Ramos (cell line): ENCODE data around the gene B3GNT7.

ENCODE experiments used
- in situ Hi-C: fragments of 300-500 bp; cut with MboI; formaldehyde crosslinking; loops from one replicate; pipeline ENCODE4 v1.14.3; 2022; ENCODE audit warnings: low sequenced_read_pairs; ENCODE audit not compliant: unreplicated experiment

Gene B3GNT7

GRCh38 chr2:231399046-231399852, 3.7 kb downstream of the B3GNT7 start:
- in situ Hi-C loops, result no loop called here

DNA sequence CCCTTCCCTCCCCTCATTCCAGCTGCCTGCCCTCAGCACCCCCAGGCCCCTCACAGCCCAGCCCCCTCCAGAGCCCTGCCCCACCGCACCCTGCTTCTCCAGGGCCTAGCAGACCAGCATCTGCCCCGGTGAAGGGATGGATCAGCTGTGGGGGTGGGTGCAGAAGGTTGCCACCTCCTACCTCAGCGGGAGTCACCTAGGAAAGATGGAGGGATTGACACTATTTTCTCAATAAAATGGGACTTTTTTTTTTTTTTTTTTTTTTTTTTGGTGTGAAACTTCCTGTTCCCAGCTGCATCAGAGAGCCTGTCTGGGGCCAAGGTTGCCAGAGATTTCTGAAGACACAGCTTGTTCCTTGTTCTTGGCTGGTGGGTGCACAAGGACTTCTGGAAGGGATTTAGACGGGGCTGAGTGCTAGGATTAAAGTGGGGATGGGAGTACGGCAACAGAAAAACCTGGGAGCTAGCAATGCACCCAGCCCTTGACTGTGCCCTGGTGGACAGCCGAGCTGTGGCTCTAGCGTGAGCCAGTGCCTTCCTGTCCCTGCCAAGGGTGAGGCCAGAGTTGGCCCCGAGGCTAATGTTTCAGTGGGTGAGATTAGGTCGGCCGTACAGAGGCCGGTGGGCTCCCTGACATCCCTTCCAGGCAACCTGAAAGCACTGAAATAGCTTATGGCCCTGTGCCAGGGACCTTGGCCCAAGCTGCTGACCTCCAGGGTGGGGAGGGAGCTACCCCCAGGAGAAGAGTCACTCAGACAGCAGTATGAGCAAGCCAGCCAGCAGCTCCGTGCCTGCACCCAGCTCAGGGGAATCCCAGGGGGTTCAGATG, 4.6 kb downstream of the B3GNT7 start:
- in situ Hi-C loops, result loop anchor here (5.0 to 25.0 kb wide), 3 partner anchors 103 to 288 kb away; no protein-coding TSS in a partner anchor

GRCh38 chr2:231400681-231401080, 5.2 kb downstream of the B3GNT7 start:
- in situ Hi-C loops, result loop anchor here (5.0 to 25.0 kb wide), 3 partner anchors 103 to 288 kb away; no protein-coding TSS in a partner anchor

DNA sequence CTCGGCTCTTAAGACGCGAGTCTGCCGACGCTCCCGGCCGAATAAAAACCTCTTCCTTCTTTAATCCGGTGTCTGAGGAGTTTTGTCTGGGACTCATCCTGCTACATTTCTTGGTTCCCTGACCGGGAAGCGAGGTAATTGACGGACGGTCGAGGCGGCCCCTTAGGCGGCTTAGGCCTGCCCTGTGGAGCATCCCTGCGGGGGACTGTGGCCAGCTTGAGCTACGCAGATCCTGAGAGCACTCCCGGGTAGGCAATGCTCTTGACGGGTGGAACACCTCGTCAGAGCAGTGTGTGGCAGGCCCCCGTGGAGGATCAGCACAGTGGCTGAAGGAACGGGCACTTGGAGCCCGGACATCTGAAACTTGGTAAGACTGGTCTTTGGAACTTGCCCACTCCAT, 5.6 kb downstream of the B3GNT7 start:
- in situ Hi-C loops, result loop anchor here (5.0 to 25.0 kb wide), 3 partner anchors 104 to 289 kb away; no protein-coding TSS in a partner anchor

- in situ Hi-C loops, result loop anchor here (5.0 to 25.0 kb wide), 3 partner anchors 106 to 291 kb away; no protein-coding TSS in a partner anchor
These were observed 8.1 kb downstream of the B3GNT7 start for GRCh38 chr2:231403421-231404182.

DNA sequence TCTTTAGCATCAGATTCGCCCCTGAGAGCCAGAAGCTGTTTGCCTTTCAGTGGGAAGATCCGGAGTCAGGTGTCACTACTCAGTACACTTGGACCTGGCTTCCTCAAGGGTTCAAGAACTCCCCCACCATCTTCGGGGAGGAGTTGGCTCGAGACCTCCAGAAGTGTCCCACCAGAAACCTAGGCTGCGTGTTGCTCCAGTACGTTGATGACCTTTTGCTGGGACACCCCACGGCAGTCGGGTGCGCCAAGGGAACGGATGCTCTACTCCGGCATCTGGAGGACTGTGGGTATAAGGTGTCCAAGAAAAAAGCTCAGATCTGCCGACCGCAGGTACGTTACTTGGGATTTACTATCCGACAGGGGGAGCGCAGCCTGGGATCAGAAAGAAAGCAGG, 8.7 kb downstream of the B3GNT7 start:
- in situ Hi-C loops, result loop anchor here (5.0 to 25.0 kb wide), 3 partner anchors 107 to 292 kb away; no protein-coding TSS in a partner anchor

DNA sequence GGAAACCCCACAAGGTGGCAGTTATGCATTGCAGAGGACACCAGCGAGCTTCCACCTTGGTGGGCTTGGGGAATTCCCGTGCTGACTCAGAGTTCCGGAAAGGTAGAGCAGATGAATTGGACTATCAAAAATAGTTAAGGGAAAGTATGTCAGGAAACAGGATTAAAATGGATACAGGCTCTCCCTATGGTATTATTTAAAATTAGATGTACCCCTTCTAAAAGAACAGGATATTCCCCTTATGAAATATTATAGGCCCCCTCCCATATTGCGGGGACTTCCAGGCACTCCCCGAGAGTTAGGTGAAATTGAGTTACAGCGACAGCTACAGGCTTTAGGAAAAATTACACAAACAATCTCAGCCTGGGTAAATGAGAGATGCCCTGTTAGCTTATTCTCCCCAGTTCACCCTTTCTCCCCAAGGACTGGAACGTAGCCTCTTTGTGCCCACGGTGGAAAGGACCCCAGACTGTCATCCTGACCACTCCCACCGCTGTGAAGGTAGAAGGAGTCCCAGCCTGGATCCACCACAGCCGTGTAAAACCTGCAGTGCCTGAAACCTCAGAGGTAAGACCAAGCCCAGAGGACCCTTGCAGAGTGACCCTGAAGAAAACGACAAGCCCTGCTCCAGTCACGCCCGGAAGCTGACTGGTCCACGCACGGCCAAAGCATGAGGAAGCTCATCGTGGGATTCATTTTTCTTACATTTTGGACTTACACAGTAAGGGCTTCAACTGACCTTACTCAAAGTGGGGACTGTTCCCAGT, 10.3 kb downstream of the B3GNT7 start:
- in situ Hi-C loops, result loop anchor here (25.0 kb wide), 1 partner anchor 293 kb away; no protein-coding TSS in a partner anchor

- in situ Hi-C loops, result loop anchor here (25.0 kb wide), 1 partner anchor 295 kb away; no protein-coding TSS in a partner anchor
These were observed 12.2 kb downstream of the B3GNT7 start for GRCh38 chr2:231407686-231408085.

DNA sequence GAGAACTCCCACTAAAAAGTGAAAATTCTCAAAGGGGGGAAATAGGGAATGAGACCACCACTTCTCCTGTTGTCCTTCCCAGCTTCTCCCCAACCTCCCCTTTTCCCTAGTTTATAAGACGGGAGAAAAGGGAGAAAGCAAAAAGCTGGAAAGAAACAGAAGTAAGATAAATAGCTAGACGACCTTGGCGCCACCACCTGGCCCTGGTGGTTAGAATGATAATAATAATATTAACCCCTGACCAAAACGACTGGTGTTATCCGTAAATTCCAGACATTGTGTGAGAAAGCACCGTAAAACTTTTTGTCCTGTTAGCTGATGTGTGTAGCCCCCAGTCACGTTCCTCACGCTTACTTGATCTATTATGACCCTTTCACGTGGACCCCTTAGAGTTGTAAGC, 12.8 kb downstream of the B3GNT7 start:
- in situ Hi-C loops, result loop anchor here (25.0 kb wide), 1 partner anchor 296 kb away; no protein-coding TSS in a partner anchor

DNA sequence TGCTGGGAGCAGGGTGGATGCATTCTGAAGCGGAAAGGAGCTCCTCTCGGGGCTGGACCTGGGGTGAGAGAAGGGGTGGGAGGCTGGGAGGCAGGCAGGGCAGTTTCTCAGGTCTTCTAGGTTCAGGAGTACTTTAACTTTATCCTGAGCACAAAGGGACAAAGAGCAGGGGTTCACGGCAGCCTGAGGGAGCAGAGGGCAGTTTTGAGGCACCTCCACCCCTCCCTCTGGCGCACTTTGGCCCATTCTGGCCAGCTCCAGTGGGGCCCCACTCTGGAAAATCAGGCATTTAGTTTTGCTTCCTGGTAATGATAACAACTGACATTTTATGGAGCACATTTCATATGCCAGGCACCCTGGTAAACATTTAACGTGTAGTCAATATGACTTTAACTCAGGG, 14.3 kb downstream of the B3GNT7 start:
- in situ Hi-C loops, result loop anchor here (25.0 kb wide), 1 partner anchor 297 kb away; no protein-coding TSS in a partner anchor

GRCh38 chr2:231410293-231411004, 14.9 kb downstream of the B3GNT7 start:
- in situ Hi-C loops, result loop anchor here (25.0 kb wide), 1 partner anchor 298 kb away; no protein-coding TSS in a partner anchor

- in situ Hi-C loops, result loop anchor here (25.0 kb wide), 1 partner anchor 299 kb away; no protein-coding TSS in a partner anchor
These were observed 15.7 kb downstream of the B3GNT7 start for GRCh38 chr2:231411237-231411636.

DNA sequence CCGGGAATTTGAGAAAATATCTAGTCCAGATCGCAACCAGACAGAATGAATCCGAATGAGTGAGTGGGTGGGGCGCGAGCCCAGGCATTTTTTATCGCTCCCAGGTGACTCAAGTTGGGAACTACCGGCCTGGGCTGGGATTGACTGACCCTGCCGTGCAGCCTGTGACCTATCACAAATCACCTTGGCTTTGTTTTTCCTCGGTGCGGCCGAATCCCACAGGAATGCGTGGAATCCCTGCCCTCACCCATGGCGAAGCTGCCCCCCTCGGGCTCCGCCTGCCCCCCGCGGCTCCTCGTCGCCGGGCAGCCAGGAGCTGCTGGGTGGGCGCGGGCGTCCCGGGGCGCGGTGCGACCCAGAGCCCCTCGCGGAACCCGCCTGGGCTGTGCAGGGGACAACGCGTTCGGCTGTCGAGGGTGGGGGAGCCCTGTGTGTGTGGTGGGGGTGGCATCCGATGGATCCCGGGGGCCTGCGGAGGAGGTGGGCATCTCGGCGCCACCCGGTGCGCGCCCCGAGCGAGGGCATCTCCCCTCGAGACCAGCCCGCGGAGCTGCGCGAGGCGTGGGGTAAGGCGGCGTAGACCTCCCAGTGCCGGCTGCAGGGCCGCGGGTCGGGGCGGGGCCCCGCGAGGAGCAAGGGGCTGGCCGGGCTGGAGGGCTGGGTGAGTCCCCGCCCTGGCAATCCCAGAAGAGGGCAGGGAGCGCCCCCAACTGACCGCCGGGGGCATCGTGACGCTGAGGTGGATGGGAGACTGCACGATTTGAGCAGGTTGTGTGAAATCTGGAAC, 16.5 kb downstream of the B3GNT7 start:
- in situ Hi-C loops, result loop anchor here (25.0 kb wide), 1 partner anchor 300 kb away; no protein-coding TSS in a partner anchor

- in situ Hi-C loops, result loop anchor here (25.0 kb wide), 1 partner anchor 300 kb away; no protein-coding TSS in a partner anchor
These were observed 17.1 kb downstream of the B3GNT7 start for GRCh38 chr2:231412618-231412963.

GRCh38 chr2:231413456-231413855, 17.9 kb downstream of the B3GNT7 start:
- in situ Hi-C loops, result loop anchor here (25.0 kb wide), 1 partner anchor 301 kb away; no protein-coding TSS in a partner anchor

DNA sequence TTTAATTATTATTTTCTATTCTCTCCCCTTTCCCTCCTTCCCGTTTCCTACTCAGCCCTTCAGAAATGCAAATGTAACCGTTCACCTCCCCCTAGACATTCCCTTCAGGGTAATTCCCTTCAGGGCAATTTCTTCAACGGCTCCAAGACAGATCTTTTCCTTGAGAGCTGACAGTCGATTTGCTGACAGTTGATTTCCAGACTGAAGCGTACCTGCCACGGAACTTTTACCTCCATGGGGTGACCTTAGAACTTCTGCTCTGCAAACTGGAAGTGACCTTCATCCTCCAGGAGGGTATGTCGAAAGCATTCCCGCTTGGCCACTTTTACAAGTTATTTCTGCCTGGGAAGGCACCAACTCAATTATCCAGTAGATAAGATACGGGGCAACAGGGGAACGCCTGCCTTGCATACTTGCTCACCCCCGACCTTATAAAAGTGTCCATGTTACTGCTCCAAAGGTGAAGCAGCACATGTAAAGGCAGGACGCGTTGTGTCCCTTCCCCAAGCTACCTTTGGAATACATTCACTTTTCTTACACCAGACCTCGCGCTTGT, 18.5 kb downstream of the B3GNT7 start:
- in situ Hi-C loops, result loop anchor here (25.0 kb wide), 1 partner anchor 302 kb away; no protein-coding TSS in a partner anchor

- in situ Hi-C loops, result loop anchor here (25.0 kb wide), 1 partner anchor 303 kb away; no protein-coding TSS in a partner anchor
These were observed 19.5 kb downstream of the B3GNT7 start for GRCh38 chr2:231415029-231415428.
